ENCODE data around the gene IKBKE.

- no peak for TF ChIP-seq CTCF (IDR thresholded peaks at IDR 0.05)
- no peak for TF ChIP-seq ZFX (IDR thresholded peaks at IDR 0.05; ENCODE audit: borderline replicate concordance)
Measured at GRCh38 chr1:206446688-206447421, 23.4 kb upstream of the IKBKE start.

Data from 22Rv1 (cell line).